NCI-H1694 (cell line): ENCODE results near the gene SCAMP2.
A peak's percentile ranks its signal among the peaks of the same experiment; 100 is the strongest.

Source experiments
- DNase-seq: peaks from one replicate; lab custom pipeline; 2025; lab: John Stamatoyannopoulos, UW

SCAMP2 gene

DNA sequence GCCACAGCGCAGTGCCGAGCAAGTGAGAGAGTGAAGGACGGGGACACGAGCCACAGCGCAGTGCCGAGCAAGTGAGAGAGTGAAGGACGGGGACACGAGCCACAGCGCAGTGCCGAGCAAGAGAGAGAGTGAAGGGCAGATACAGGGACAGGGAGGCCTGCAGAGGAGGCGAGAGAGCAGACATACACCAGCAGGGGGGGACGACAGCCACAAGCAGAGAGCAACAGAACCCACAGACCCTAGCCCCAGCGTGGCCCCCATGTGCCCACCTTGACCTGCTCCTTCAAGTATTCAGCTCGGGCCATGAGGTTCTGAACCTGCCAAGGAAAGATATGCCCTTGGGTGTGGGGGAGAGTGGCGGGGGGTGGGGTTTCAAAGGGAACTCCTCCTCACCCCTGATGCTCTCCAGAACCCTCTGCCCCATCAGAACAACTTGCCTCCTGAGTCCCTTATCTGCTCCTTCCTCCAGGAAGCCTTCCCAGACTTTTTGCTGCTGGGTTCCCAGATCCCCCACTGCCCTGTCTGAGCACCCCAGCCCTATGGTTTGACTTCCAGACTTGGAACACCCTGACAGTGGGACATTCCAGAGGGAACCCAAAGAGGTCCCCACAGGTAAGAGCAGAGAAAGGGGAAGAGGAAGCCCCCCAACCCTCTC, 35.6 kb downstream of the SCAMP2 start:
- no peak for DNase-seq

DNA sequence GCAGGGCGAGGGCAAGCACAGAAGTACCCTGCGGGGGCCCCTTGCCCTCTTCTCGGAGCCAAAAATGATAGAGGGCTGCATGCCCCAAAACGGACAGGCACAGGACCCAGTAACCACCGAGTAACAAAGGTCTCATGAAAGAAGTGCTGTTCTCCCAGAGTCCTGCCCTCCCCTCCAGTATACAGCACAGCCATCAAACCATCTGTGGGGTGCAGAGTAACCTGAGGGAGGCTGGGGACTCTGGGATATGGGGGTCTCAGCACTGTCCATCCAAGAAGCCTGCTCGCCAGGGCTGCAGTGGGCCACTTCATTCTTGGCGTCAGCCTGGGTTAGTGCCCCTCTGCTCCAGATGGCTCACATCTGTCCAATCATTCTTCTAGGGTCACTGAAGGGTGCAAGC, 36.3 kb downstream of the SCAMP2 start:
- DNase-seq, result no peak

DNA sequence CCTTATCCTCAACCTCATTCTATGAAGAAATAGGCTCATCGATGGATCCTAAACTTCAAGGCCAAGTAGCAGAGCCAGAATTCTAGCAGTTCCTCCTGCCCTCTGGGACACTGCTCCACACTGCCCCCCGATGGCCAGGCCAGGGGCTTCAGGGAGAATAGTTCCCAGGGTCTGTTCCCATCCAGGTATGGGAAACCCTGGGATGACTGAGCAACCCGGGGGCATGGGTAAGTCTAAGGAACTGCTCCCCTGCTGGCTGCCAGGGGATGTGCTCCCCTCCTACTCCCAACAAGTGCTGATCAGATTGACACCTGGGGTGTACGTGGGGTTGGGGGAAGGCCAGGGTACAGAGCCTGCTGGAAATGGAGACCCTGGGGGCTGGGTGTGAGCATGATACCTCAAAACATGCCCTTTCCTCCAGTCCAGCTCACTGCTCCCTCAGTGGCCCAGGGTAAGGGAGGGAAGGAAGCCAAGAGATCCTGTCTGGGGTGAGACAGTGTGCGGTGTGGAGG, 37.8 kb downstream of the SCAMP2 start:
- peak; percentile 70 for DNase-seq

DNA sequence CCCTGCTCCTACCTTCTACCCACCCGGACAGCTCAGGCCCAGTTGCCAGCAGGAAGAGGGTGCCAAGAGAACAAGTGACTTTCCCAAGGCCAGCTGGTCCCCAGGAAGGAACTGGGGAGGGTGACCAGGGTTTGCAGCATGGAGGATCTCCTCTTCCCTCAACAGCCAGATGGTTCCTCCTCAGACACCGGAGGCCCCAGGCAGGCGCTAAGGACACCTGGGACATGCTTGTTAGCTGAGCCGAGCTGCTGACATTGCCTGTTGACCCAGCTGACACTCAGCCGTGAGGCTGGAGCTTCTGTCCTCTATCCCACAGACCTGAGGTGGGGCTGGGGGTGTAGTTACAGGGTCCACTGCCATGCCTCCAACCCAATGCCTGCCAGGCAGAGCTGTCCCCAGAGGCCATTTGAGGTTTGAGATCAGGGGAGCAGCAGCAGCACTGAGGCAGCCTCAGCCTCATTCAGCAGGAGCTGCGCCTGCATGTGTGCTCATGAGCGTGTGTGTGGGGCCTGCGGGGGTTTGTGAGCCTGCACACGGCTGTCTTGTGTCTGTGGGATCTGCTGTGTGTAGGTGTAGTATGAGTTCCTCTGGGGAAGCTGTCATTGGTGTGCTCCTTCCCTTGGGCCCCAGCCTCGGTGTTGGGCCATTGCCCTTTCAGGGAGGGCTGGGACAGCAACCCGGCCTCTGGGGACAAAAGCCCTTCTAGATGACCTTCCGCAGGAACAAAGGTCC, 39.6 kb downstream of the SCAMP2 start:
- no peak for DNase-seq

DNA sequence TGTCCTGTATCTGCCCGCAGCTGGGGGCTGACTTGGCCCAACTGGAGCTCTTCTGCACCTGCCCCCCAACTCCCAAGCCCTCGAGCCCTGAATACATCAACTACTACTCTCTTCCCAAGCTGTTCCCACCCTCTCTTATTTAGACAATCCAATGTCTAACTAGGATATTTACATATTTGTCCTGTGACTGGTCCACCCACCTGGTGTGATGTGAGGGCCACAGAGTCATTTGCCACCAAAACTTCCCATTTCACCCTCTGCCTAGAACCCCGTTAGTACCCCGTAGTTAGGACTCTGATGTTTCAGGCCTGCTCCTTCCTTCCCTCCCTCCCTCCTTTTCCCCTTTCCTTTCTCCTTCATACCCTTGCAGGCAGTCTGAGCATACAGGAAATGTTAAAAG, 40.3 kb downstream of the SCAMP2 start:
- DNase-seq, result no peak

DNA sequence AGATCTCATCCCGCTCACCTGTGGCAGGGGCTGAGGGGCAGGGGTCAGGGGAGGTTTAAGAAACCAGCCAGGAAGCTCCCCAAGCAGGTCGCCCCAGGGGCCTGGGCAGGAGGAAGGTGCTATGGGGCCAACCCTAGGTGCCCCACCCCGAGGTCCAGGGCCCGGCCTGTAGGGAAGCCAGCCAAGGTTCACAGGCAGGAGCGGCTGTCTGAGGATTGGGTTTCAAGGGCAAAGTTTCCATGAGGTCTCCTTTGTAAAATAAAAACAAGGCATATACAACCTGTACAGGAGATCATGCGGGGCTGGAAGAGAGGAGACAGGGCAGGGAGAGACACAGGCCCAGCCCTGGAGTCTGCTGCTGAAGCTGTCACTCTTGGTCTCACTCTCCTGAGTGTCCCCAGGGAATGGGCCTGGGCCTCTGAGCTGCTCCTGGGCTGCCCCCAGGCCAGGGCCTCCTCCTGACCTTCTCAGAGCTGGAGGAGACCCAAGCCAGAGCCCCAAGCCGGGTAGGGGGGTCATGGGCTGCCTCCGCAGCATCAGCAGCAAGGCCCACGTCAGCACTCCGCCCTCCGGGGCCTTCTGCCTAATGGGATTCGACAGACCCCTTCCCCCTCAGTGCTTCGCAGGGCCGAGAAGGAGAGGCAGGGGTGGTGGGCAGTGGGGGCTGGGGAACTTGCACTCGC, 41.2 kb downstream of the SCAMP2 start:
- DNase-seq, result no peak

DNA sequence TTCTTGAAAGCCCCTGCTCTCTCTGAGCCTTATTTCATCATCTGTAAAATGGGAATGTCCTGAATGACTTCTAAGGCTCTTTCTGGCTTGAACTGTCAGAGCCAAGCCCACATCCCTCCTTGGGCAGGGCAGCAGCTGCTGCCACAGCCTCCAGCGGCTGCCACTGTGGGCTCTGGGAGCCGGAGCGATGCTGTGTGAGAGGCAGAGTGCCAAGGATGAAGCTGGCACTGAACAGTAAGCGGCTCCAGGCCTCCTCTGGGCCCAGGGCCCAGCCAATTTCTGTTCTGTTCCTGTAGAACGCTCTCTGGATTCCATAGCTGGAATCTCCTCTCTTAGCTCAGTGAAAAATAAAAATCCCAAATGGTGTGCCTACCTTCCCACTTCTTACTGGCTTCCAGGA, 42.3 kb downstream of the SCAMP2 start:
- peak; percentile 67 for DNase-seq

DNA sequence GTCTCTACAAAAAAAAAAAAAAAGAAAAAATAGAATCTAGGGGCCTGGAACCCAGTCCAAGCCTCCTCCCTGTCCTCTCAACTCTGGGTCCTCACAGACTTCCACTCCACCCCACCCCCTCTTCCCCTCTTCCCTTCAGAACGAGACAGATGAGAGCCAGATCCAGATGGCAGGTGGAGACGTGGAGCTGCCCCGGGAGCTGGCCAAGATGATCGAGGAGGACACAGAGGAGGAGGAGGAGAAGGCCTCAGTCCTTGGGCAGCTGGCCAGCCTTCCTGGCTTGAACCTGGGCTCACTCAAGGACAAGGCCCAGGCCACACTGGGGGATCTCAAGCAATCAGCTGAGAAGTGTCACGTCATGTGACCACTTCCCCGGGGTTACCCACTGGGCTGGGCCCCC, 43.2 kb downstream of the SCAMP2 start:
- no peak for DNase-seq

DNA sequence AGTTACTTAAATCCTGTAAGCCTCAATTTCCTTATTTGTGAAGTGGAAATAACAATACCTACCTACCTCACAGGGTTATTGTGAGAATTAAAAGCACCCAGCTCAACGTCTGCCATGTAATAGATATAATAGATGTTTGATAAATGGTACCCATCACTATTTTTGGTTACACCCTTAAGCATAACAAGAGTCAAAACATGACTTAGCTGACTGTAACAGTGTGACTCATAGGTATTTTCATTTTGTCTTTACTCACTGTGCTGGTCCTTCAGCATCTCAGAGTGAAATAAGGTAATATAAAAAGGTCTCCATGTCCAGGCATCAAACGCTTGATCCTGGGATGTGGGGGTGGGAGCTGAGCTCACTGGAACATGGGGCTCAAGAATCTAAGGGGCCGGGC, 43.7 kb downstream of the SCAMP2 start:
- no peak for DNase-seq

DNA sequence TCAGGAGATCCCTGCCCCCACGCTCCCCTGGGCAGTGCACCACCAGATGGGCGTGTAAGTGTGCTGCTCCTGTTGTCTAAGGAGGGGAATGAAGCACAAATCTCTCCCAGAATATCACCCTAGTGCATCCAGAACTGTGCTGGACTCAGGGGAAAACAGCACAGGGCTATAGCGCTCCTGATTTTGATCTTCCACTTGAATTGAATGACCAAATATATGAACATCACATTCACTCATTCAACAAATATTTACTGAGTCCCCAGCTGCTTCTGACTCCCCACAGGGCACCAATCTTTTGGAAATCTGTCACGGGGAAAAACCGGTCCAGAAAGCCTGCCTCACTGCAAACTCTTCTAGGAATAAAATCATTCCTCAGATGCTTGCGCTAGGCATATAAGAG, 44.3 kb downstream of the SCAMP2 start:
- DNase-seq, result no peak

DNA sequence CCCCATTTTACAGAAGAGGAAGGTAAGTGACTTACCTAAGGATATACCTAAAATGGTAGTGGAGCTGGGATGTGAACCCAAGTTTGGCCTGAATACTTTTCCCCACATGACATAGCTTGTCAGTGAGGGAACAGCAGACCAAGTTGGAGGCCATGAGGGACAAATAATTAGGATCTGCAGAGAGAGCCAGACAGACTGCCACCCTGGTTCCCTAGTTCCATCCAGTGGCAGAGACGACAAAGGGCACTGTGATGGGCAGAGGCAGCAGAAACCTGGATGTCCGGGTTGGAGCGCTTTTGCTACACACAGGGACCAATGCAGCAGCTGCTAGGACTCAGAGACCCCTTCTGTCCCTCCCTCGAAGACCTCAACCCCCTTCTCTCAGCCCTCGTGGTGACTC, 45.6 kb downstream of the SCAMP2 start:
- no peak for DNase-seq

DNA sequence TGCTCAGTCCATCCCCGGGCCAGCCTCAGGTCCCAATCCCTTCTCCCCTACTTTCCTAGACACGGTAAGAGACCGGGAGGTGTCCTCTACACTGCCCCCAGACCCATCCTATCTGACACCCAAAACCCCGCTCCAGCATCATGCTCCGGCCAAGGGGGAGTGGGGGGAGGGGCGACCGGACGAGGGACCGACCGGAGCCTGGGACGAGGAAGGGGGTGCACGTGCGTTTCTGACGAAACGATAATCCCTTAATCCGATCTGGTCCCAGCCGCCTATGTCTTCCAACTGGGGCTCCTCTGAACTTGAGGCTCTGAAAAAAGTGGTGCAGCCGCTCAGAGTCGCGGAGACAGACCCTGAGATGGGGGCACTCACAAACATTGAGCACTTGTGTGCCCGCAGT, 46.2 kb downstream of the SCAMP2 start:
- DNase-seq, result no peak

DNA sequence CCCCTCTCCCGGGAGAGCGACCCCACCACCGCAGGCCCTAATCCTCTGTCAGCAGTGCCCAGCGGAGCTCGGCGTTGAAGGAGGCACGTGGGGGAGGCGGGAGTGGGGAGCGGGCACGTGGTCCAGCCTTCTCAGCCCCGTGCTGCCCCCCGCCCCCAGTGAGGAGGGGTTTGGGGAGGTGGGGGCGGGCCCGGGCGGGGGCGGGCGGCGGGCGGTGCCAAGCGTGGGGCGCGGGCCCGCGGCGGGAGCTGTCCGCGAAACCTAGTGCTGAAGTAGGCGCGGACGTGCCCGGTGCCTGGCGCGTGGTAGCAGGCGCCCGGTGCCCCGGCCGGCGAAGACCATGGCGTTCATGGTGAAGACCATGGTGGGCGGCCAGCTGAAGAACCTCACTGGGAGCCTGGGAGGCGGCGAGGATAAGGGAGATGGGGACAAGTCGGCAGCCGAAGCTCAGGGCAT, 46.8 kb downstream of the SCAMP2 start, which contains the start of gene CPLX3:
CPLX3 (plus strand) TSS at position 264 of the 456 bp plus-strand sequence; CDS start at position 341, 77 bp downstream.
- DNase-seq, result no peak

DNA sequence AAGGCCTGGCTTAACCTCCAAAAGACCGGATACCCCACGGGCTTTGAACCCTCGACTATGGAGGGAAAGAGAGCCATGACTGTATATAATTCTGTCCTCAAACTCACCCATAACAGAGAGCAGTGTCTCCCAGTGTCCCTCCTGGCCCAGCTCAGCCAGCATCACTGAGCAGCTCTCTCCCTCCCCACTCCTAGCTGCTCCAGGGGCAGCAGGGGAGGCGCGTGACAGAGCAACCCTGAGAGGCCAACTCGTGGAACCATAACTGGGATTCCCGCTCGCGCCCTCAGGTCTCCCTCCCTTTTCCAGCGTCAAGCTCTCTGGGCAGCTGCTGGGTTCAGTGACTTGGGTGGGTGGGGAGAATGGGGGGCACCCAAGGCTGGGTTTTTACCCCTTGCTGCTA, 47.3 kb downstream of the SCAMP2 start:
- DNase-seq, result no peak

DNA sequence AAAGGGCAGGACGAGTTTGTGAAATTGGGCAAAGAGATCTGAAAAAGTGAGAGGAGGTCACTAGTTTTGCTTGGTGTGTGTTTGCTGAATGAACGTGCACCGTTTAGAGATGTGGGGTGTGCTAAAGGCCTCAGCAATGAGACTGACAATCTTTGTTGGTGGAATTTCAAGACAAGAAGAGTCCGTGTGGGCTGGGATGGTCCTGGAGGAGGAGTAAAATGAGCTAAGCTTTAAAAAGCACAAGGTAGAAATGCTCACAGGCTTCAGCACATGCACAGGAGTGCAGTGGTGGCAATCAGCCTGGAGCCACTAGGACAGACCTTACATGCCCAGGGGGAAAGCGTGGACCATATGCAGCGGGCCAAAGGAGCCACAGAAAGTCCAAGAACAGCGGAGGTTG, 48.2 kb downstream of the SCAMP2 start:
- no peak for DNase-seq

DNA sequence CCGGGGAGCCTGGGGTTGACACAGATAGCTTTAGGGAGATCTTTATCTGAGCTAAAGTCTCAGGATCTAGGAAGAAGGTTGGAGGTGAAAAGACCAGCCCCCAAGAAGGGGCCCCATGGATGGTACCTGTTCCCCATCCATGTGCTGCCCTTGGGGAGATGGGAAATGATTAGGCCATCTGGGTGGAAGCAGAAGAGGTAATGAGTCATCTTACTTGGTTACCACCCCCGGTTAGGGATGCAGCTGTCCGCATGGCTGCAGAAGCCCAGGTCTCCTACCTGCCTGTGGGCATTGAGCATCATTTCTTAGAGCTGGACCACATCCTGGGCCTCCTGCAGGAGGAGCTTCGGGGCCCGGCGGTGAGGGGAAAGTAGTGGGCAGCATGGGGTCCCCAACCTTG, 49.8 kb downstream of the SCAMP2 start:
- DNase-seq, result no peak

DNA sequence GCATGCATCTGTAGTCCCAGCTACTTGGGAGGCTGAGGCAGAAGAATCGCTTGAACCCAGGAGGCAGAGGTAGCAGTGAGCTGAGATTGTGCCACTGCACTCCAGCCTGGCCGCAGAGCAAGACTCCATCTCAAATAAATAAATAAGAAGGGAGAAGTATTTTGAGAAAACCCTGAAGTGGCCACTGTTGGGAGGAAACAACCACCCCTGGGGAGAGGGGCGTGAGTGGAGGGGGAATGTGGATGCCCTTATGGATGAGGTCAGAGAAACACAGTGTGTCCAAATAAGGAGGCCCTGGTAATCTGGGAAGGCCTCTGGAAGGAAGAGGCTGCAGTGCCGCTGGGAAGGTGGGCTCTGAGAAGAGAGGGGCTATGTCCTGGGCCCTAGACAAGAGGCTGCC, 50.9 kb downstream of the SCAMP2 start:
- no peak for DNase-seq

DNA sequence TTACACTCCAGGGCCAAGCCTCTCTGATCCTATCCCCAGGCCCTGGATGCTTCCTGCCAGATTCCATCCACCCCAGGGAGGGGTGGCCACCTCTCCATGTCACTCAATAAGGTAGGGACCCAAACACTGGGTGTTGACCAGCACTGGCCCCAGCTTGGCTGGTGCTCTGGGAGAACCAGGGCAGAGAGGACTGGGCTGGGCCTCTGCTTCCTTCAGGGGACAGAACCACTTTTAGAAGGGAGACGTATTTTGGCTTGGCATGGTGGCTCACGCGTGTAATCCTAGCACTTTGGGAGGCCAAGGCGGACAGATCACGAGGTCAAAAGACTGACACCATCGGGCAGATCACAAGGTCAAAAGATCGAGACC, 51.4 kb downstream of the SCAMP2 start:
- DNase-seq, result no peak

DNA sequence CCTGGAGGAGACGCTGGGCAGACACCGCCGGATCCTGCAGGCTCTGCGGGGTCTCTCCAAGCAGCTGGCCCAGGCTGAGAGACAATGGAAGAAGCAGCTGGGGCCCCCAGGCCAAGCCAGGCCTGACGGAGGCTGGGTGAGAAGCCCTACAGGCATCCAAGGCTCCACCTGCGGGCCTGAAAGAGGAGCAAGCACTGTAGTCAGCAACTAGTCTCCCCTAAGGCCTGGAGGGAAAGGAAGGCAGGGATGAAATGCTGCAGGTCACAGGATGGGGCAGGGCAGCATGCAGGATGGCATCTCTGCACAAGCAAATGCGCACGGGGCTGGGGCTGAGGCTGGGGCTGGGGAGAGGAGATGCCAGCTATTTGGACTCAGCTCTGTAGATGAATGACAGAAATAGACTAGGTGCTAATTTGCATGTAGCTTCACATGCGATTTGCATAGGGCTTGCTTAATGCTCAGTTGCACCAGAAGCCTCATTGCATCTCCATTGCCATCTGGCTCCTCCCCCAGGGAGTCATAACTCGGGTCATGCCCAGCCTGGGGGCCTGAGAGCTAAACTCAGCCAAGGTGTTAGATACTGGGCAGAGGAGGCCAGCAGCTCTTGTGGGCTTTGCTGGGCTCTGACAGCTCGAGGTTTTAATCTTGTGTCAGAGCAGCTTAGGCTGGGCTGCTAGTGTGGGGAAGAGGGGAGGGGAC, 51.9 kb downstream of the SCAMP2 start:
- peak; percentile 58 for DNase-seq

DNA sequence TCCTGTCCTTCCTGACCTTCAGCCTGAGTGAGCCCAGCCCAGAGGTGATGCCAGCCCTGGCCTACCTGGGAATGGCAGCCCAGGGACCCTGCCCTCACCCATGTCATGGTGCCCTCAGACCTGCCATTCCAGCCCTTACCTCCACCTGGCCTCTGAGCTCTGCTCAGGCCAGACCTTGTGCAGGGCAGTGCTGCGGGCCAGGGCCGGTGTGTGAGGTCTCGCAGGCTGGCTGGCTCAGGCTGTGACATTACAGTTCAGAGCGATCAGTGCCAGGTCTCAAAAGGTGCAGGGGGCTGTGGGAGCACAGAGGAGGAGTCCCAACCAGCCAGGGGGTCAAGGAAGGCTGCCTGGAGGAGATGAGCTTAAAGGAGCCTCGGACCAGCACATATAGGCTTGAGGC, 53.1 kb downstream of the SCAMP2 start:
- DNase-seq, result no peak

DNA sequence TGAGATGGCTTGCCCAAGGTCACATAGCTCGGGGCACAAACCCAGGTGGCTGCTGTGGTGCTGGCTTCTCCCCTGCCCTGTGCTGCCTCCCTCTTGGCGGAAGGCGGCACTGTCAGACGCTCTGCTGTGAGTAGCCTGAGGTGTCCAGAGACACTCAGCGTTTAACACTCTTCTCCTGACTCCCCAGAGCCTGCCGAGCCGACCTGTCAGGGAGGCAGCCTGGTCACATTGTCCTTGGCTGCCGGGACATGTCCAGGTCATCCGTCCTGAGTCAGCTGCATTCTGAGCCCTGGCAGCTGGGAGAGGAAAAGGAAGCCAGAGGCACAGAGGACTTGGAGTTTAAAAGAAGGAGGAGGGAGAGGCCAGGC, 55.8 kb downstream of the SCAMP2 start:
- DNase-seq, result no peak

DNA sequence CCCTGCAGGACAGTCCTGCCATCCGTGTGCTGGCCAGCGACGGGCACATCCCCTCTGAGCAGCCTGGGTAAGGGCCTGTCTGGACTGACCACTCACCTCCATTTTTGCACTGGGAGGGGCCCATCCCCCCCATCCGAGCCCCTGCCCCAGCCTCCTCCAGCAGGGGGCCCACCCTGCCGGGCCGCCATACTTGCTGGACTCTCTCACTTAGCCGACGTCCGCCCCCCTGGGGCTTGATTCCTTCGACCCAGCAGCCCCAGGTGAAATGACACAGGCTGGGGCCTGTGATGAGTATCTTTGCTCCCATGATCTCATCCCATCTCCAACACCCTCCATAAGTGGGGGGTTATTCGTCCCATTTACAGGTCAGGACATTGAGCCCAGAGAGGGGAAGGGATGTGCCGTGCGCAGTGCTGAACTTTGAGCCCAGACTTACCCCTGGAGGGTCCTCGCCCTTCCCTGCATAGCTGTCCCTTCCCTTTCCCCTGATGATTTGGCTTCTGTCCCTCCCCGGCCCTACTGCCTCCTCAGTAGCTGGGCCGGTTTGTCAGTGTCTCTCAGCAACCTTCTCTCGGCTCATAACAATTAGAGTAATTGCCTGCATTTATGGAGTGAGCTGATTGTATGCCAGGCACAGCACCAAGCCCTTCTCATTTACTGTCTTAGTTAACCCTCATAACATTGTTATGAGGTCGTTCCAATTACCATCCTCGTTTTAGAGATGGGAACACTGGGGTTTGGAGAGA, 56.4 kb downstream of the SCAMP2 start:
- DNase-seq, result no peak
